Jurkat, Clone E6-1 (cell line): ENCODE measurements around the gene CCL1. TPM values are rescaled to one million over a fixed set of nuclear protein-coding genes. Genes with fewer than 3 reads are reported as not detected.
A peak's percentile ranks its signal among the peaks of the same experiment; 100 is the strongest.

Experiments used
- DNase-seq: peaks from one replicate; pipeline ENCODE4 v3.0.0-alpha.2; 2011; ENCODE audit warnings: low read depth, low spot score
- H3K4me3 ChIP-seq: 2 replicates; pipeline ENCODE4 v1.5.1; 2011; ENCODE audit warnings: mild to moderate bottlenecking, low read length, control low read depth, moderate library complexity
- polyA plus RNA-seq: library from polyadenylated mRNA; unstranded; fragments of >200 nt; gene quantifications from one replicate; pipeline ENCODE4 v1.2.1, GENCODE V29; 2012; ENCODE audit warnings: missing spikeins; ENCODE audit not compliant: insufficient read length, insufficient read depth

Gene CCL1, protein sequence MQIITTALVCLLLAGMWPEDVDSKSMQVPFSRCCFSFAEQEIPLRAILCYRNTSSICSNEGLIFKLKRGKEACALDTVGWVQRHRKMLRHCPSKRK
- polyA plus RNA-seq = not detected

- H3K4me3 ChIP-seq = no peak within 1 kb of the TSS
- no peak for DNase-seq
These were observed at the start of gene CCL1 for GRCh38 chr17:34363183-34363661. CCL1 (minus strand) TSS chr17:34363233; CDS start chr17:34363161, 72 bp downstream.

DNA sequence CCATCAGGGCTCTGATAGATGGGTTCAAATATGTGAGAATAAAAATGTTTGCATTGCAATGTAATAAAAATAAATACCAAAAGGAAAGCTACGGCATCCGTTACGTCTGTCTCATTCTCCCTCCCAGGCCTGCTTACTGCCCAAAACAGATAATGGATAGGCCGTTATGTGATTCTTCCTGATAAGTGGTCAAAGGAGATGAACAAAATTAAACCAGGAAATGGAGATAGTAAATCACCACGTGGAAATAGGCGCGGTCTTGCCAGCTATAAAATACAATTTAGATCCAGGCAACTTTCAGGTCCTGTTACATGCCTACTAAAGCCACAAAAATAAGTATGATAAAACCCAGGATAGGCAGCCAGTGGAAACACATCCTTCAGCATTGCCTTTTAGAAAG lies 49.5 kb upstream of the CCL1 start:
- no peak for DNase-seq
- no peak overlapping the region for H3K4me3 ChIP-seq

DNA sequence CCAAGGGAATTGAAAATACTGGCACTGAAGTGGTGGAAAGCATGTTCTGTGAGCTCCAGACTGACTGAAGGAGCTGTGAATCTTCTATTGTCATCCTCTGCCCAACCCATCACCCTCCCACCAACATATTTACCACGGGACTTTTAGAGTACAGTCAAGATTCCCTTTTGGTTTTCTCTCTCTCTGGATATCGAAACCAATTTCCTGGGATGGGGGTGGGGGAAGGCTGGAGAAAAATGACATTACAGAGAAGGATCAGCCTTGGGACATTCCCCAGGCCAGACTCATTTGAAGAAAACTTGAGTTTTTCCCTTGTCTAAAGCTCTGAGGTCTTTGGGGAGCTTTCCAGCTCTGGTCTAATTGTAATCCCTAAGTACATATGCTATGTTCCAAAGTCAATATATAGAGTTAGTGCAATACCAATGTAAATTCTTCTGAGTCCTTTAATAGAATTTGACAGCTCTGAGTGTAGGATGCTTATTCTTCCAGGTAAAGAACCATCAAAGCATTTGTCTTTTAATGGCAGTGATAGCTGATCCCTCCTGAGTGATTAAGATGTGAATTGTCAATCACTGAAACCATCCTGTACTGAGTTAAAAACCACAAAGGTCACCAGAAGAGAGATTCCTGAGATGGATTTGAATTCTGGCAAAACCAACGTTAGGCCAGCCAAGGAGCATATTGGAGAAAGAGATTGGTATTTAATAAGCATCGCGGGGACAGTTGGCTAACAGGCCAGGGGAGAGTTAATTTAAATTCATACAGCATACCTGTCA lies 48.8 kb upstream of the CCL1 start:
- H3K4me3 ChIP-seq = no peak overlapping the region
- DNase-seq = no peak

- no peak overlapping the region for H3K4me3 ChIP-seq
- DNase-seq = no peak
These were observed 46.3 kb upstream of the CCL1 start for GRCh38 chr17:34409352-34409751.

GRCh38 chr17:34408439-34408838 lies 45.4 kb upstream of the CCL1 start:
- H3K4me3 ChIP-seq = no peak overlapping the region
- DNase-seq = no peak

- DNase-seq = no peak
These were observed 43.2 kb upstream of the CCL1 start for GRCh38 chr17:34406226-34406625.

DNA sequence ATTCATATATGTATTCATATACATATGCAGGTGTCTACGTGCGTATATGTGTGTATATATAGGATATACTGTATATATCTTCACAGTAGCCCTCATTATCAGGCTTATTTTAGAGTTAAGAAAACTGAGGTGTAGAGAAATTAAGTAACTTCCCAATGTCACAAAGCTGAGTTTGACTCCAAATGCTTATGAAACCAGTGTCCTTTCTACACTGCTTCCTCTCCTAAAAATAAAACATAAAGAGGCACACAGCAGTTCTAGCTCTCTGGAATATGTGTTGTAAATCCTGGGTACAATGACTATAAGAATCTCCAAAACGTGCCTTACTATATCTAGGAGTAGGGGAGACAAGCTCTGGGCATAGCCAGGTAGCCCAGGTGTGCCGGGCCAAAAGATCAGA lies 40.0 kb upstream of the CCL1 start:
- DNase-seq = no peak
- H3K4me3 ChIP-seq = no peak overlapping the region

More at GRCh38 chr17:34406226-34406625, 43.2 kb upstream of the CCL1 start:
- H3K4me3 ChIP-seq = no peak overlapping the region

GRCh38 chr17:34401165-34401564 lies 38.1 kb upstream of the CCL1 start:
- no peak for DNase-seq
- H3K4me3 ChIP-seq = no peak overlapping the region

DNA sequence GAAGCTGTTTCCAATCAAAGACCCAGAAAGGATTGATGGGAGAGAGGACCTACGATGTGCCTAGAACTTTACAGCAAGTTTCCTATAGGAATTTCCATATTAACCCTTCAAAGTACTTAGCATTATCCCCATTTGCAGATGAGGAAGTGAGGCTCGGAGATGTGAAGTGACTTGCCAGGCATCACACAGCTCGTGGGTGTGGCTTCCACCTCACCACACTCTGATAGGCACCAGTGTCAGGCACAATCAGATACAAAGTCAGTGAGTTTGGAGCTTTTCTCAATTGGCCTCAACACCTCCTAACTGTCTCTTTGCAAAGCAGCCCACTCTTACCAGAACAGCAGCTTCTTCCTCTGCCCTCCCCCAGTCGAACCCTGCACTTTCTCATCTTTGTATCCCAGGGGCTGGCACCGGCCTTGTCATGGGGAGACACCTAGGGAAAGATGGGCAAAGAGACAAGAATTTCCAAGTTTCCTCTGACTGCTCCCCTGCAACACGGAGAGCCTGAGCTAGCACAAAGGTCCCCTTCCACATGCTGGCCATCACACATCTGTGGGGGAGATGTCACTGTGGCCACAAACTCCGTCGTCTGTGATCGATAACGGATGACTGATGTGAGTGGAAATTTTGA lies 37.4 kb upstream of the CCL1 start:
- H3K4me3 ChIP-seq = no peak overlapping the region
- DNase-seq = no peak

- DNase-seq = no peak
- no peak overlapping the region for H3K4me3 ChIP-seq
These were observed 36.7 kb upstream of the CCL1 start for GRCh38 chr17:34399725-34400124.

DNA sequence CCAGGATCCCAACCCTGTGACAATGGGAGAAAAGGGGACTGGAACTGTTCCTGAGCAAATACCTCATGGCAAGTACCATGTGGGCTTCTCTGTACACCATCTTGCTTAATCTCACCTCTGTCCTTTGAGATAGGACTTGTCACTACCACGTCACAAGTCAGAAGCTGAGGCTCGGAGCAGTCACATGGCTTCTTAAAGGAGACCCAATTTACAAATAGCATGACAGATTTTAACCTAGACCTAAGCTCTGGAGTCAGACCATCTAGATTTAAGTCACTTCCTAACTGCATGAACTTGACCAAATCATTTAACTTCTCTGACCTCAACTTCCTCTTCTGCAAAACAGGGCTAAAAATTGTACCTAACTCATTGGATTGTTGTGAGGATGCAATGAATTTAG lies 36.0 kb upstream of the CCL1 start:
- H3K4me3 ChIP-seq = no peak overlapping the region
- no peak for DNase-seq

DNA sequence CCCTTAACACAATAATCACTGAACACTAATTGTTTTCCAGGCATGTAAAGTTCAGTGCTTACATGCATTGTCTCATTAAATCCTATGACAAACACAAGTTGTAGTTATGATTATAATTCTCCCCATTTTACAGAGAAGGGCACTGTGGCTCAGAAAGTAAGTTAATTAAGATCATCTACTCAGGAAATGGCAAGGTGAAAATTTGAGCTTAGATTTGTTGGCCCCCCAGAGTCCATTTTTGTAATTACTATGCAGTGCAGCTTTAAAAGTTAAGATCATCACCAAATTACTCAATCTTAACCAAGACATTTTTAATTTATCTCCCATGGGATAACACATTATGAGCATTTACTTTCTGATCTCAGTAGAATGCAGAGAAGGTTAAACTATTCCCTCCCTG lies 34.2 kb upstream of the CCL1 start:
- H3K4me3 ChIP-seq = no peak overlapping the region
- peak; percentile 40 for DNase-seq

GRCh38 chr17:34393401-34393800 lies 30.4 kb upstream of the CCL1 start:
- no peak for DNase-seq

DNA sequence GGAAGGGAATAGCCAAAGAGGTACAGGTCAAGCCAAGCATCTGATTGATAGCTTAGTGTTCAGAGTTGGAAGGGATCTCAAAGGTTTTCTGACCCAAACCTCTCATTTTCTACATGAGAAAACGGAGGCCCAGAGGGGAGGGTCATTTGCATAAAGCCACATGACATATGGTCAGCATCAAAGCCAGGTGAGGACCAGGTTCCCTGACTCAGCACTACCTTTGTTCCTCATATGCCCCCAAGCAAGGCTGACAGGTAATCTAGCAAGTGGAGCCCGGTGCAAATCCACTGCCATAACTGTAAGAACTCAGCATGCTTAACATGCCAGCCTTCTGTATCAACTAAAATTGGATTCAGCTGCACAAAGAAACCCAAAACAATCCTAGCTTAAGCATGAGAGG lies 28.2 kb upstream of the CCL1 start:
- DNase-seq = no peak
- H3K4me3 ChIP-seq = no peak overlapping the region

More at GRCh38 chr17:34393401-34393800, 30.4 kb upstream of the CCL1 start:
- H3K4me3 ChIP-seq = no peak overlapping the region

DNA sequence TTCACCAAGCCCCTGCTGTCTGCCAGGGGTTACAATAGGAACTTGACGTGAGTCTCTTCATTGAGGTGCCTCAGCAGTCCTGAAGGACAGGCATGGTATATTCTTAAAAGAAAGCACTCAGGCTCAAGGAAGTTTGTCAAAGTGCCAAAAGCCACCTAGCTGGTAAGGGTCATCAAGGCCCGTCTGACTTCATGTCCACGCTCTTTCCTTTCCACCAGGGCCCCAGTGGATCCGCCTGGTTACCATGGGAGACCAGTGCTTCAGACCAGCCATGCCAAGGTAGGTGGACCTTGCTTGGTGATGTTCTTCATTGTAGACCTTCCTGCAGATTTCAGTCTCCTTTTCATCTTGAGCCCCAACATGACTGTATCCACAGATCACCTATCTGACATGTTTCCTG lies 27.6 kb upstream of the CCL1 start:
- H3K4me3 ChIP-seq = no peak overlapping the region
- DNase-seq = no peak

- H3K4me3 ChIP-seq = peak overlapping the region; percentile 13
- DNase-seq = peak; percentile 78
These were observed 26.2 kb upstream of the CCL1 start for GRCh38 chr17:34389126-34389750.

DNA sequence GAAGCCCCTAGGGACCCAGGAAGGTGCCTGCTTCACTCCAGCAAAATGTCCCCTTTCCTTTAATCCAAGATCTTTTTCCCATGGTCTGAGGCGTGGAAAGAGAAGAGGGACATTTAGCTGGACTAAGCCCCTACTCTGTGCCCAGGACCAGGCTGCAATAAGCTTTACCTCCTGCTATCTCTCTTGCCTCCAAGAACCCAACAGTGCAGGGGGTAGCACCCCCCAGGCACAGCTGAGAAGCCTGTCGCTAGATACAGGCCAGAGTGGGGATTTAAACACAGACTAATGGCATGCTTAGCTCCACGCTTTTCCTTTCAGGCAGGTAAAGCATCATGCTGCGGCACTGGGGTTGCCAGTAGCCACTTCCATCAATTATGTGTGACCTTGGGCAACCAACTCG lies 24.5 kb upstream of the CCL1 start:
- no peak for DNase-seq
- H3K4me3 ChIP-seq = no peak overlapping the region

DNA sequence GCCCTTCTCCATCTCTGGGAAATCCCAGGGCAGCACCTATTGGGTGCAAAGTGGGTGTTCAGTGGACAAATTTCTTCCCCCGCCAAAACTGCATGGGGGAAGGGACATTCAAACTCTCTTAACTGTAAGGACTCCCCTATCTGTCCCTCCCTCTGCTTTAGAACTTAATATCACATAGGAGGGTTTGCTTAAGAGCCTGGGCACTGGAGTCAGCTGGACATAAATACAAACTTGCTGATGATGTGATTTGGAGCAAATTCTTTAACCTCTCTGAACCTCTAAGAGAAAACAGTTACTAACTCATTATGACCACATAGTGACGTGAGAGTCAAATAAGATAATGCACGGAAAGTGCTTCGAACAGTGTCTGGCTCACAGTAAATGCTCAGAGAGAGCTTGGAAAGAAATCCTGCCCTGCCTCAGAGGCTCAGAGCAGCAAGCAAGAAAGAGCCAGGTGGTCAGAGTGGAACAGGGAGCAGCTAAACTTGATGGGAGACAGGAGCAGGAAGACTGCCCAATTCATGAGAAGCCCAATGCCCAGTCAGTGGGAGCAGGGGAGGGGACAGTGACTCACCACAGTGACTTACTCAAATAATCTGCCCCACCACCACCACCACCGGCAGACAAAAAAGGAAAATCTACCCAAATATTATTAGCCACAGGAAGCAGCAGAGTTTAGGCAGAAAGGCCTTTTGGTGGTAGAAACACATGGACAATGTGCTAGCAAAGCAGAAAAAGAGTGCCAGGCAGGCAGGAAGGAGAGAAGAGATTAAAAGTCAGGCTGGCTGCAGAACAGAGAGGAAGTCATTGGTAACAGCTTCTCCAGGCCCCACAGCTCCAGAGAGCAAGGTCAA lies 23.9 kb upstream of the CCL1 start:
- H3K4me3 ChIP-seq = no peak overlapping the region
- peak; percentile 58 for DNase-seq

DNA sequence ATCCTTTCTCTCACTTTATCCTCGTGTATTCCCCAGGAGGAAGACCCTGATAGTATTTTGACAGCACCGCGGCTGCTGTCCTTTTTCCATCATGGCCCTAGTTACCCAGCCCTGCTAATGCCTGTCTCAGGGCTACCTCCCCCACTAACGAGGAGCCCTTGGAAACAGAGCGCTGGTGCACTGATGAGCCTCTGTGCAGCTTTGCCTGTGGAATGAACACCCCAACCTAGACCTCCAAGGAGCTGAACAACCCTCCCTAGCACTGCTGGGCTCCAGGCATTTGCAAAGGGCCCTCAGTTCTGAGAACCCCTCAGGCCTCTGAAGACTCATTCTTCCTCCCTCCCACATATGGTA lies 23.3 kb upstream of the CCL1 start:
- H3K4me3 ChIP-seq = no peak overlapping the region
- no peak for DNase-seq
